Activated T-cell treated with anti-CD3 and anti-CD28 coated beads, Interleukin-2, amount 50 U/mL, for 4 hours (primary cell): ENCODE results near the gene POLR2L. TPM values are rescaled to one million over a fixed set of nuclear protein-coding genes. Genes with fewer than 3 reads are reported as not detected.

Experiments
- ATAC-seq, 2 donors: fragments of 200-7000 bp; cut with Tn5 transposase; one replicate each; pipeline ENCODE4 v1.10.0; 2021
- DNase-seq: peaks from one replicate; pipeline ENCODE4 v3.0.0-alpha.2; 2020
- H3K27me3 Mint-ChIP-seq: one replicate; pipeline ENCODE4 v1.8.0; 2021; ENCODE audit warnings: low read depth, mixed read lengths
- H3K36me3 Mint-ChIP-seq: one replicate; pipeline ENCODE4 v1.8.0; 2022; ENCODE audit warnings: mixed read lengths; ENCODE audit not compliant: insufficient read depth
- H3K4me1 Mint-ChIP-seq: one replicate; pipeline ENCODE4 v1.8.0; 2021; ENCODE audit warnings: low read depth, mixed read lengths
- H3K4me3 Mint-ChIP-seq: one replicate; pipeline ENCODE4 v1.8.0; 2021; ENCODE audit warnings: mild to moderate bottlenecking, moderate library complexity, mixed read lengths
- H3K9me3 Mint-ChIP-seq: one replicate; pipeline ENCODE4 v1.8.0; 2021; ENCODE audit warnings: mixed read lengths
- total RNA-seq, 3 donors: library from RNA; stranded (reverse); gene quantifications; one replicate each; pipeline ENCODE4 v1.2.1, GENCODE V29; 2021

The POLR2L gene
- total RNA-seq, 3 donors from 2014 or later: 167 to 183 (median 174) TPM

GRCh38 chr11:854601-855329 is 12.4 kb upstream of the POLR2L start:
- DNase-seq: no peak
- Mint-ChIP-seq H3K36me3 (no peaks in the 10 kb centered on the region), H3K4me1 (peaks cover 4% of the 10 kb centered on the region), H3K4me3 (no peak overlapping the region), H3K9me3 (no peaks in the 10 kb centered on the region), H3K27me3 (no peaks in the 10 kb centered on the region)
- ATAC-seq: no peak

GRCh38 chr11:853682-854448 is 11.5 kb upstream of the POLR2L start:
- Mint-ChIP-seq H3K4me1 (peaks cover 4% of the 10 kb centered on the region), H3K4me3 (no peak overlapping the region), H3K9me3 (no peaks in the 10 kb centered on the region), H3K36me3 (no peaks in the 10 kb centered on the region), H3K27me3 (peaks cover under 1% of the 10 kb centered on the region)
- no peak for ATAC-seq
- no peak for DNase-seq

GRCh38 chr11:852762-853161 is 10.4 kb upstream of the POLR2L start:
- H3K4me1 Mint-ChIP-seq: peaks cover 9% of the 10 kb centered on the region
- ATAC-seq: no peak
- H3K27me3 Mint-ChIP-seq: peaks cover 5% of the 10 kb centered on the region
- H3K36me3 Mint-ChIP-seq: no peaks in the 10 kb centered on the region
- H3K4me3 Mint-ChIP-seq: no peak overlapping the region
- no peaks in the 10 kb centered on the region for H3K9me3 Mint-ChIP-seq
- no peak for DNase-seq

GRCh38 chr11:850775-851763 is 8.7 kb upstream of the POLR2L start:
- Mint-ChIP-seq H3K36me3 (no peaks in the 10 kb centered on the region), H3K27me3 (peaks cover 8% of the 10 kb centered on the region), H3K4me1 (peaks cover 5% of the 10 kb centered on the region), H3K4me3 (no peak overlapping the region), H3K9me3 (no peaks in the 10 kb centered on the region)
- no peak for DNase-seq
- no peak for ATAC-seq

GRCh38 chr11:849951-850774 is 7.8 kb upstream of the POLR2L start:
- Mint-ChIP-seq H3K9me3 (no peaks in the 10 kb centered on the region), H3K4me1 (peaks cover 5% of the 10 kb centered on the region), H3K36me3 (no peaks in the 10 kb centered on the region), H3K4me3 (peak overlapping the region; percentile 45), H3K27me3 (peaks cover 8% of the 10 kb centered on the region)
- DNase-seq (no peak), ATAC-seq (peak; percentile 29)

GRCh38 chr11:849104-849824 is 6.9 kb upstream of the POLR2L start:
- Mint-ChIP-seq H3K27me3 (peaks cover 8% of the 10 kb centered on the region), H3K4me3 (peak overlapping the region; percentile 65), H3K9me3 (no peaks in the 10 kb centered on the region), H3K4me1 (peaks cover 5% of the 10 kb centered on the region), H3K36me3 (no peaks in the 10 kb centered on the region)
- peak; percentile 37 to 53 for ATAC-seq
- peak; percentile 34 for DNase-seq

GRCh38 chr11:848380-848931 is 6.1 kb upstream of the POLR2L start:
- Mint-ChIP-seq H3K27me3 (peaks cover 8% of the 10 kb centered on the region), H3K36me3 (no peaks in the 10 kb centered on the region), H3K4me1 (peaks cover 10% of the 10 kb centered on the region), H3K4me3 (peak overlapping the region; percentile 54), H3K9me3 (no peaks in the 10 kb centered on the region)
- peak; percentile 57 to 76 for ATAC-seq
- DNase-seq: peak; percentile 60

- Mint-ChIP-seq H3K4me3 (no peak overlapping the region), H3K4me1 (peaks cover 12% of the 10 kb centered on the region), H3K36me3 (no peaks in the 10 kb centered on the region), H3K9me3 (no peaks in the 10 kb centered on the region), H3K27me3 (peaks cover 10% of the 10 kb centered on the region)
- no peak for DNase-seq
- no peak for ATAC-seq
Measured at GRCh38 chr11:847876-848275, 5.5 kb upstream of the POLR2L start.

- peaks cover 12% of the 10 kb centered on the region for H3K4me1 Mint-ChIP-seq
- no peaks in the 10 kb centered on the region for H3K36me3 Mint-ChIP-seq
- H3K4me3 Mint-ChIP-seq: no peak overlapping the region
- no peak for ATAC-seq
- no peaks in the 10 kb centered on the region for H3K9me3 Mint-ChIP-seq
- H3K27me3 Mint-ChIP-seq: peaks cover 10% of the 10 kb centered on the region
- DNase-seq: no peak
Measured at GRCh38 chr11:846496-847098, 4.3 kb upstream of the POLR2L start.

- no peaks in the 10 kb centered on the region for H3K9me3 Mint-ChIP-seq
- peaks cover 10% of the 10 kb centered on the region for H3K27me3 Mint-ChIP-seq
- no peaks in the 10 kb centered on the region for H3K36me3 Mint-ChIP-seq
- DNase-seq: no peak
- no peak overlapping the region for H3K4me3 Mint-ChIP-seq
- peaks cover 18% of the 10 kb centered on the region for H3K4me1 Mint-ChIP-seq
- no peak for ATAC-seq
Measured at GRCh38 chr11:845872-846495, 3.7 kb upstream of the POLR2L start.

GRCh38 chr11:844693-845644 is 2.6 kb upstream of the POLR2L start:
- peaks cover 28% of the 10 kb centered on the region for H3K4me1 Mint-ChIP-seq
- no peaks in the 10 kb centered on the region for H3K36me3 Mint-ChIP-seq
- H3K4me3 Mint-ChIP-seq: no peak overlapping the region
- ATAC-seq (no peak), DNase-seq (no peak)
- peaks cover 10% of the 10 kb centered on the region for H3K27me3 Mint-ChIP-seq
- H3K9me3 Mint-ChIP-seq: no peaks in the 10 kb centered on the region
